Esophagus muscularis mucosa (tissue), 4 donors: ENCODE measurements around the gene MAP2. TPM values are rescaled to one million over a fixed set of nuclear protein-coding genes. Genes with fewer than 3 reads are reported as not detected.

Experiments used
- DNase-seq: peaks from one replicate; pipeline ENCODE4 v3.0.0-alpha.2; 2017; ENCODE audit errors: extremely low spot score
- H3K27ac ChIP-seq, 4 donors: fragments of 200-600 bp; sonication (generic); replicated peaks in 1 of 4; 1 replicate in 3 of 4; 2 replicates in 1 of 4; pipeline ENCODE4 v1.5.1; 2016 to 2019; ENCODE audit warnings: mild to moderate bottlenecking in 1 of 4
- H3K27me3 ChIP-seq, 4 donors: fragments of 200-600 bp; sonication (generic); one replicate each; pipeline versions ENCODE4 v1.5.1 to v1.6.0; 2016 to 2019
- H3K36me3 ChIP-seq, 4 donors: fragments of 200-600 bp; sonication (generic); one replicate each; pipeline ENCODE4 v1.5.1; 2016 to 2019
- H3K4me1 ChIP-seq, 4 donors: fragments of 200-600 bp; sonication (generic); one replicate each; pipeline ENCODE4 v1.5.1; 2016 to 2019
- H3K4me3 ChIP-seq, 4 donors: fragments of 200-600 bp; sonication (generic); 1 replicate in 2 of 4; 2 replicates in 2 of 4; pipeline ENCODE4 v1.5.1; 2016 to 2019; ENCODE audit warnings: mild to moderate bottlenecking in 4 of 4, moderate library complexity in 1 of 4
- H3K9me3 ChIP-seq, 4 donors: fragments of 200-600 bp; sonication (generic); 1 replicate in 3 of 4; 2 replicates in 1 of 4; pipeline ENCODE4 v1.5.1; 2016 to 2019
- CTCF ChIP-seq, 3 experiments: fragments of 200-600 bp in 2 of 3; fragments of 450-650 bp in 1 of 3; sonication (generic) in 2 of 3; IDR thresholded peaks; one replicate each; pipeline ENCODE4 v1.5.1; 2017 to 2019; ENCODE audit warnings: antibody characterized with exemption in 3 of 3, mild to moderate bottlenecking in 2 of 3, moderate library complexity in 1 of 3
- EP300 ChIP-seq: sonication (generic); formaldehyde crosslinking; IDR thresholded peaks from one replicate; pipeline ENCODE4 v1.6.1; 2017; ENCODE audit warnings: antibody characterized with exemption
- POLR2A ChIP-seq: fragments of 450-650 bp; IDR thresholded peaks from one replicate; pipeline ENCODE4 v1.6.1; 2017; ENCODE audit warnings: antibody characterized with exemption, moderate library complexity, mild to moderate bottlenecking, low read depth
- POLR2AphosphoS5 ChIP-seq, 2 donors: sonication (generic); formaldehyde crosslinking; IDR thresholded peaks; one replicate each; pipeline ENCODE4 v1.6.1; 2017; ENCODE audit warnings: antibody characterized with exemption in 2 of 2
- WGBS: methylation state at CpG from one replicate; pipeline ENCODE4 v1.1.5; 2018; 5-methylcytosine and 5-hydroxymethylcytosine counted together
- intact Hi-C: fragments of 100-400 bp; cut with DNase I; formaldehyde crosslinking; loops from one replicate; pipeline ENCODE4 v1.15.1; 2023
- total RNA-seq, 4 donors: library from RNA; depleted of rRNA; stranded (reverse); fragments of >200 nt; gene quantifications; one replicate each; pipeline versions ENCODE4 v1.1.0 to v1.2.1, GENCODE V29; 2016

The MAP2 gene
- total RNA-seq, 4 donors from 2014 or later = 11.1 to 62.6 (median 47.0) TPM

DNA sequence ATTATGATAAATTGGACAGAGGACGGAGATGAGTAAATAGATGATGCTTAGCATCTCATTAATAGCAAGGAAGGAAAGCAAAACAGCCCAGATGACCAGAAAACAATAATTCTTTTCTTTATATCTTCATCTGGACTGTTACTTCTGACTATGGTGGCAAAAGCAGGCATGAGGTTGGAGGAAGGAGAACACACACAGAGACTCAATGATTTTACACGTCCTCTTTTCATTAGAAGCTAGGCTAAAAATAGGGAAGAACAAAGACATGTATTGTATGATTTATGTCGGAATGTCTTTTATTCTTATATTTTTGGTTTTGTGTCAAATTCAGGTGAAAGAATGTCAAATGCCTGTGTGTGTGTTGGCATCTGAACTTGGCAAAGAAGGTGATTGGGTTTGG is 137.1 kb downstream of the MAP2 start:
- intact Hi-C loops = no loop called here
- no peak for TF ChIP-seq CTCF (IDR thresholded peaks at IDR 0.05)
- TF ChIP-seq POLR2AphosphoS5 (IDR thresholded peaks at IDR 0.05) = no peak
- TF ChIP-seq POLR2A = no peak
- TF ChIP-seq EP300 = no peak
- Histone ChIP-seq H3K4me1 (no peaks in the 10 kb centered on the region), H3K36me3 (no peaks in the 10 kb centered on the region), H3K4me3 (no peak overlapping the region), H3K27ac (no peak overlapping the region), H3K9me3 (no peaks in the 10 kb centered on the region), H3K27me3 (no peaks in the 10 kb centered on the region)
- WGBS = 79% methylated on average over 3 of the region's 3 CpGs
- DNase-seq = no peak

GRCh38 chr2:209563453-209563852 is 139.6 kb downstream of the MAP2 start:
- WGBS = 90% methylated on average over 5 of the region's 5 CpGs
- Histone ChIP-seq H3K9me3 (no peaks in the 10 kb centered on the region), H3K27me3 (no peaks in the 10 kb centered on the region), H3K4me3 (no peak overlapping the region), H3K27ac (no peak overlapping the region), H3K4me1 (no peaks in the 10 kb centered on the region), H3K36me3 (no peaks in the 10 kb centered on the region)
- TF ChIP-seq EP300 (no peak), POLR2A (no peak), CTCF (IDR thresholded peaks at IDR 0.05) (no peak), POLR2AphosphoS5 (IDR thresholded peaks at IDR 0.05) (no peak)
- intact Hi-C loops = no loop called here
- no peak for DNase-seq

DNA sequence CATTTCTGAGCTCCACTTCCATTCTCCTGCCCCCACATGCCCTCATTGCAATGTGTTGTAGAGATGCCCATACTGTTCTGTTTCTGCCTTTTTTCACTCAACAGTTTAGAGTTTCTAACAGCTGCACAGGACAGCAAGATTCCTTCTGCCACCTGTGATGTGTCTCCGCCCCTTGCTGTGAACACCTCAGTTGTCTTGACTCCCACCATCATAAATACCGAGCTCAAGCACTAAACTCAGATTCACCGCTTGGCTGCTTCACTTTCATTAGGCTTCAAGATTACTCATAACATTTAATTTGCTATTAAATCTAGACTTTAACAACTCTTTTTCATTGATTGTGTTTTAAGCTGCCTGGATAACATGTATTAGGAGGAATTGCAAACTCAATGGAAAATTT is 141.0 kb downstream of the MAP2 start:
- DNase-seq = no peak
- Histone ChIP-seq H3K9me3 (no peaks in the 10 kb centered on the region), H3K36me3 (no peaks in the 10 kb centered on the region), H3K27me3 (no peaks in the 10 kb centered on the region), H3K27ac (no peak overlapping the region), H3K4me1 (no peaks in the 10 kb centered on the region), H3K4me3 (no peak overlapping the region)
- WGBS = 90% methylated on average over 3 of the region's 3 CpGs
- intact Hi-C loops = no loop called here
- no peak for TF ChIP-seq POLR2A
- TF ChIP-seq EP300 = no peak
- TF ChIP-seq CTCF (IDR thresholded peaks at IDR 0.05) = no peak

DNA sequence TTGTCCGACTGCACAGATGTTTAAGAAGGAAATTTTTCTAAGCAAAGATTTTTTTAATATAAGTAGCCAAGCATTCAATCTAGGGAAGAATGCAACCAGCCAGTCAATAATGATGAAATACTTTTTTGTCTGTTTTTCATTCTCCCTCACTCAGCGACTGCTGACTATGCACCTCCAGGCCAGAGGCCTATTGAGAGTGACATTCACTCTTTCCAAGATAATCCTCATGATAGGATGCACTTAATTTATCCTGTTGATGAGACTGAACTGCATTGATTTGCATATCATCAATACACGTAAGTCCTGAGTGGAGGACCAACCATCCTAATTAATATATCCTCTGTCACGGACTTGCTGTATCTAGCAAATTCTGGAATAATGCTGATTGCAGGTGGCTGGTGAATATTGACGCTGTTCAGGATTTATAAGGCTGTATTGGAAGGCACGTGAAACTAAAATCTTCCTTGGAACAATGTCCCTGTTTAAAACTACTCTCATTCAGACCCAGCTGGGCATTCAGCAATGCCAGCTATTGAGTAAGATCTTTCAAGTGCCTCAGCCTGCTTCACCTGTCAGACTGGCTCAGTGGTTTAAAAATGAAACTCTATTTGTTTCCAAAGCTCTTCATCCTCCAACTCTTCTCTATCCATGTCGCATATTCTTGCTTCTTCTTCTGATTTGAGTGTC is 142.2 kb downstream of the MAP2 start:
- DNase-seq = no peak
- no peak overlapping the region for H3K4me3 ChIP-seq
- intact Hi-C loops = no loop called here
- no peak overlapping the region for H3K27ac ChIP-seq
- WGBS = 90% methylated on average over 7 of the region's 7 CpGs
- H3K9me3 ChIP-seq = no peaks in the 10 kb centered on the region
- no peaks in the 10 kb centered on the region for H3K27me3 ChIP-seq
- no peak for TF ChIP-seq EP300
- no peak for TF ChIP-seq POLR2AphosphoS5 (IDR thresholded peaks at IDR 0.05)
- TF ChIP-seq CTCF (IDR thresholded peaks at IDR 0.05) = no peak
- no peak for TF ChIP-seq POLR2A
- H3K36me3 ChIP-seq = no peaks in the 10 kb centered on the region
- no peaks in the 10 kb centered on the region for H3K4me1 ChIP-seq

- H3K36me3 ChIP-seq = no peaks in the 10 kb centered on the region
- no peak for TF ChIP-seq POLR2AphosphoS5 (IDR thresholded peaks at IDR 0.05)
- no peak for TF ChIP-seq EP300
- H3K4me3 ChIP-seq = no peak overlapping the region
- H3K27ac ChIP-seq = no peak overlapping the region
- intact Hi-C loops = no loop called here
- H3K27me3 ChIP-seq = no peaks in the 10 kb centered on the region
- no peaks in the 10 kb centered on the region for H3K9me3 ChIP-seq
- 94% methylated on average over 1 of the region's 1 CpG for WGBS
- no peak for DNase-seq
- H3K4me1 ChIP-seq = no peaks in the 10 kb centered on the region
These were observed 146.3 kb downstream of the MAP2 start for GRCh38 chr2:209570194-209570593.
